ENCODE measurements around the gene HSPA12A.

The HSPA12A gene

DNA sequence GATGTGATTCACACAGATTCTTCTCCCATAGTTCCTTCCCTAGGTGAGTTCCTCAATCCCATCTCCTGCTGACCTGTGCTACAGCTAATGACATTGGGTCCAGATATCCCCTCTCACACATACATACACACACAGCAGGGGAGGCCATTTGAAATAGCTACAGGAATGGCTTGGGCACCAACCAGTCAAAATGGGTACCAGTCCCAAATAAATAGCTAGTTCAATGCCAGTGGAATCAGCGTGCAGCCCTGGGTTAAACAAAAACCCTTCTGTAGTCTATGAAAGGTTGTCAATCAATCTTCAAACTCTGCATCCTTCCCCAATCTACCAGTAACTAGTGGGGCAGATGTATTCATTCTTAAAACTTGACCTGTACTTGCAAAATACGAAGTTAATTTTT is 112.3 kb downstream of the HSPA12A start:
- H3K27ac ChIP-seq = no peak overlapping the region
- H3K36me3 ChIP-seq = no peaks in the 10 kb centered on the region
- peaks cover 0 to 7% (median 3%) of the 10 kb centered on the region in 4 donors for H3K4me1 ChIP-seq
- intact Hi-C loops (cut with DNase I; ENCODE audit: low total_unique reads) = no loop called here
- no peaks in the 10 kb centered on the region for H3K9me3 ChIP-seq
- no peak overlapping the region for H3K4me3 ChIP-seq
- H3K27me3 ChIP-seq = peaks cover 0 to 25% of the 10 kb centered on the region in 2 donors
- DNase-seq = no peak
- TF ChIP-seq CTCF (IDR thresholded peaks at IDR 0.05) = no peak

GRCh38 chr10:116629340-116629739 is 113.0 kb downstream of the HSPA12A start:
- peaks cover 0 to 7% (median 3%) of the 10 kb centered on the region in 4 donors for H3K4me1 ChIP-seq
- intact Hi-C loops (cut with DNase I; ENCODE audit: low total_unique reads) = no loop called here
- no peaks in the 10 kb centered on the region for H3K9me3 ChIP-seq
- no peak for DNase-seq
- no peak overlapping the region for H3K27ac ChIP-seq
- no peaks in the 10 kb centered on the region for H3K36me3 ChIP-seq
- H3K27me3 ChIP-seq = peaks cover 0 to 29% of the 10 kb centered on the region in 2 donors
- TF ChIP-seq CTCF (IDR thresholded peaks at IDR 0.05) = no peak
- H3K4me3 ChIP-seq = no peak overlapping the region

GRCh38 chr10:116627386-116627933 is 114.9 kb downstream of the HSPA12A start:
- no peak overlapping the region for H3K27ac ChIP-seq
- TF ChIP-seq CTCF (IDR thresholded peaks at IDR 0.05) = peak in 1 of 2 experiments; percentile 5
- H3K9me3 ChIP-seq = no peaks in the 10 kb centered on the region
- intact Hi-C loops (cut with DNase I; ENCODE audit: low total_unique reads) = no loop called here
- peaks cover 0 to 7% (median 3%) of the 10 kb centered on the region in 4 donors for H3K4me1 ChIP-seq
- DNase-seq = no peak
- no peaks in the 10 kb centered on the region for H3K36me3 ChIP-seq
- H3K4me3 ChIP-seq = no peak overlapping the region
- peaks cover 0 to 37% of the 10 kb centered on the region in 2 donors for H3K27me3 ChIP-seq

GRCh38 chr10:116626815-116627214 is 115.6 kb downstream of the HSPA12A start:
- no peak overlapping the region for H3K4me3 ChIP-seq
- intact Hi-C loops (cut with DNase I; ENCODE audit: low total_unique reads) = no loop called here
- no peaks in the 10 kb centered on the region for H3K9me3 ChIP-seq
- peaks cover 0 to 38% of the 10 kb centered on the region in 2 donors for H3K27me3 ChIP-seq
- TF ChIP-seq CTCF (IDR thresholded peaks at IDR 0.05) = no peak
- H3K36me3 ChIP-seq = no peaks in the 10 kb centered on the region
- no peak for DNase-seq
- no peak overlapping the region for H3K27ac ChIP-seq
- peaks cover 0 to 7% (median 3%) of the 10 kb centered on the region in 4 donors for H3K4me1 ChIP-seq

DNA sequence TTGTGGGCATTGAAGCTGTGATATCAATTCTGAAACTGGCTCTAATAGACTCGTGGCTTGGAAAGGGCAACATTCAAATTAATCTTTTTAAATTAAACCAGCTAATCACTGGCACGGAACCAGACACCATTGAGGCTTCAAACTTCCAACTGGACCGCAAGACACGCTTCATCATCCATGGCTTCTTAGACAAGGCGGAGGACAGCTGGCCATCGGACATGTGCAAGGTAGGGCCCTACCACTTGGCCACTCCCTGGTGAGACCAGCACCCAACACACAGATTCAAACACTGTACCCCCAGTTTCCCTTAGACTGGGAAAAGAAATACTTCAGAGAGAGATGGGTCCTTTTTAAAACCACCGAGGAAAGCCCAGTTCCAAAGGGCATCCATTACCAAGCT is 116.5 kb downstream of the HSPA12A start:
- Histone ChIP-seq H3K27me3 (peaks cover 0 to 39% of the 10 kb centered on the region in 2 donors), H3K36me3 (no peaks in the 10 kb centered on the region), H3K27ac (no peak overlapping the region), H3K4me1 (peaks cover 0 to 7% (median 3%) of the 10 kb centered on the region in 4 donors), H3K4me3 (no peak overlapping the region), H3K9me3 (no peaks in the 10 kb centered on the region)
- no peak for DNase-seq
- intact Hi-C loops (cut with DNase I; ENCODE audit: low total_unique reads) = no loop called here
- no peak for TF ChIP-seq CTCF (IDR thresholded peaks at IDR 0.05)
